CD4-positive, alpha-beta T cell treated with Interleukin-17A for 4 hours (primary cell): Measurements from ENCODE around the gene RASL10A.

Experiments
- DNase-seq: peaks from one replicate; pipeline ENCODE4 v3.0.0-alpha.2; 2020; ENCODE audit warnings: mixed read lengths

Gene RASL10A

DNA sequence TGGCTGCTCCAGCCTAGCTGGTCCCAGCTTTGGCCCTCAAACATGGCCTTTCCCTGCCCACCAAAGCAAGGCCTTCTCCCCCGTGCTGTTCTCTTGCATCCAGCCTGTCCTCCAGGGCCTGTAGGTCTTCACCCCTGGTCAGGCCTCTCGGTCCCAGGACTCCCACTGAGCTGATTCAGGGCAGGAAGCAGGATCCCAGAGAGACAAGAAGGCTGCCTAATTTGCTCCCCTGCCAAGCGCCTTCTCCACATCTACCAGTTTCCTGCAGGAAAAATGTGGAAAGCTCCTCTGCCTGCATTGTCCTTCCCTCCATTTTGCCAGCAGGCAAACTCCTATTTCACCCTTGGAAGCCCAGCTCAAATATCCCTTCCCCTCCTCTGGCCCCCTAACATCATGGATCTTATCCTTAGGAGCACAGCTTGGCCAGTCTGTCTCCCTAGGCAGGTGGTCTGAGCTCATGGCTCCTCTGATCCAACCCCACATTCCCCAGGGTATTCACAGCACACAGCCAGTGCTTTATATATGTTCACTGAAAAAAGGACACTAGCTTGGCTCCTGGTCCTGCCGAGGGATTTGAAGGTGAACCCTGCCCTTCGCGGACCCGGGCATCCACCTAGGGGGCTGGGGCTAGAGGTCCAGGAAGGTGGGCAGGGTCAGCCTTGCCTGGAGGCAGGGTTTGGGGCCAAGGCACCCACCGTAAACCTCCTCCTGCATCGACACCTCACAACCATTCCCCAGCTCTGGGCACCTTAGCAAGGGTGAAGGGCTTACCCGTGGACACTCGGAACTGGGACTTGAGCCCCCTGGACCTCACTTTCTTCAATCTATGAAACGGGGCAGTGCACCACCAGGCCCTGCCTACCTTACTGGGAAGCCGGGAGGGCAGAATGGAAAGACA lies 48.7 kb downstream of the RASL10A start:
- no peak for DNase-seq

DNA sequence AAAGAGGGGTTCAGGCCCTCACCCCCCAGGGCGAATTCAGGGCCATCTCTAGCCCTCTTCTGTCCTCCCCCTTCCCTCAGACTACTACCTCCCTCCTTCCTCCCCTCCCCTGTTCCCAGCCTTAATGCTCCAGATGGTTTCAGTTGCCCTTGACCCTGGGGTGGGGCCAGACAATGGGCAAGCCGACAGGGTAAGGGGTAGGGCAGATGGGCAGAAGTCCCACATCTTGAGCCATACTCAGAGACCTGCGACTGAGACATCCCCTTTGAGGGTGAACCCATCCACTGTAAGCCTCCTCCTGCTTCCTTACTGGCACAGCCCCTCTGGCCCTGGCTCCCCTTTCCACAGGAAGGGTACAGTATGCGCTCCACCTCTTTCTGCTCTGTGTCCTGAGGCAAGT lies 49.6 kb downstream of the RASL10A start:
- no peak for DNase-seq

DNA sequence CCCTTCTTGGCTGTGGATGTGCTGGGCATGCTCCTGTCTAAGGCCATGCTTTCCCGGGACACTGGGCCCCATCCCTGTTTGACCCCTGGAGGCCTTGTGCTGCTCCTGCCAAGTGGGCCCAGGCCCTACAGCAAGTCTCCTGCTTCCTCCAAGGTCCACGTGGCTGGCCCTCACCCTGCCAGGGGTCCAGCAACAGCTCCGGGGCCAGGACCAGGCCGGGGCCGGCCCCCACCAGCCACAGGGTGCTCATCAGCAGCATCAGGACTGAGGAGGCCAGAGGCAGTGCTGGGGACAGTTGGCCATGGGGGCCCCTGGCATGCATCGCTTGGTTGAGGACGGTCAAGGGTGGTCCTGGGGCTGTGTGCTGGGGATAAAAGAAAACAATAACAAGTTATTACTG lies 50.2 kb downstream of the RASL10A start:
- DNase-seq = no peak

DNA sequence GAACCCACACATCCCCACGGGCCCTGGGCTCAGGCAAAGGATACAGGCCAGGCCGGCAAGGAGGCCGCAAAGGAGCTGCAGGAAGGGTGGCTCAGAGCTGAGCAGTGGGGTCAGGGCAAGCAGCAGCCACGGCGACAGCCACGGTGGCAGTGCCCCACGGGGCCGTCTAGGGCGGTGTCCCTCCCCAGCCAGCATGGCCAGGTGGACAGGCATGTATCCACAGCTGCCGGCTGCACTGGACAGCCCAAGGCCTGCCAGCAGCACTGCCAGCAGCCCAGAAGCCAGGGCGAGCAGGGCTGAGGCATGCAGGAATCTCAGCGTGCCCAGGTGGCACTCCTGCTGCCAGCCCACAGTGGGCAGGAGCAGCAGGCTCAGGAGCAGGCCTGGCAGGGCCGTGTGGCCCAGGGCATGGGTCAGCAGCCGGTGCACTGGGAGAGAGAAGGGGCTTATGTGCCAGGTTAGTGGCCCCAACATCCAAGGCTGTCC lies 51.7 kb downstream of the RASL10A start:
- no peak for DNase-seq
